Activated CD8-positive, alpha-beta memory T cell treated with anti-CD3 and anti-CD28 coated beads, Interleukin-2, amount 50 U/mL, for 1 hour (primary cell): ENCODE data around the gene NDUFB10.
"Not testable (repeated sequence)": the region's sequence is repeated elsewhere in the genome, so short reads cannot be mapped to it uniquely, and the experiment has no call there.

Experiments
- DNase-seq: peaks from one replicate; pipeline ENCODE4 v3.0.0-alpha.2; 2020; ENCODE audit errors: extremely low read depth

The NDUFB10 gene

GRCh38 chr16:1959269-1960039 is at the start of gene NDUFB10:
TSS of gene NDUFB10 (plus strand) at chr16:1959538. CDS start at chr16:1959625, 87 bp downstream.
- peak; percentile 50 for DNase-seq

DNA sequence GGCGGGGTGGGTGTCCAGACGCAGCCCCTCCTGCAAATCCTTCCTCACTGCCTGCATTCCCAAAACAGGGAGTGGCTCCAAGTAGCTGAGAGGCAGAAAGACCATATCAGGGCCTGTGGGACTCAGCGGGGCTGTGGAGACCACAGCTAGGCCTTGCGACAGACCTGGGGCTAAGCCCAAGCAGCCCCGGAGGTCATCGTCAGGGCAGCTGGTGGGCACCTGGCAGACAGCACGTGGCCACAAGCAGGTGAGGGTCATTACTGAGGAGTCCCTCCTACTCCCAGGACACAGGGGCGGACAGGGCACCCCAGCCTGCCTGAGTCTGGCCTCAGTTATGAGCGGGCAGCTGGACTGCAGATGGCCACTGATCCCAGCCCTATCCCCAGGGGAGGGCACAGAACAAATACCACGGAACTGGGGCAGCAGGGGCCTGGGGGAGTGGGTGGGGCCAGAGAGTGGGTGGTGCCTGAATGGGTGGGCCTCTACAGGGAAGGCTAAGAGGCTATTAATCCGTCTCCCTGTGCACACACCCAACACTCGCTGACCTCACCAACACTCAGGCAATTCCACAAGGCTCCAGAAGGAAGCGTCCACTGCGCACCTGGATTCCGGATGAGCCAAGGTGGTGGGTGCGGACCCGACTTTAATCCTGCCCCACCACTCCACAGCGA is 49.6 kb upstream of the NDUFB10 start:
- DNase-seq = no peak

- no peak for DNase-seq
These were observed 47.7 kb upstream of the NDUFB10 start for GRCh38 chr16:1911467-1912214.

- no peak for DNase-seq
These were observed 47.2 kb upstream of the NDUFB10 start for GRCh38 chr16:1912215-1912543.

GRCh38 chr16:1913327-1914083 is 45.8 kb upstream of the NDUFB10 start:
- no peak for DNase-seq

DNA sequence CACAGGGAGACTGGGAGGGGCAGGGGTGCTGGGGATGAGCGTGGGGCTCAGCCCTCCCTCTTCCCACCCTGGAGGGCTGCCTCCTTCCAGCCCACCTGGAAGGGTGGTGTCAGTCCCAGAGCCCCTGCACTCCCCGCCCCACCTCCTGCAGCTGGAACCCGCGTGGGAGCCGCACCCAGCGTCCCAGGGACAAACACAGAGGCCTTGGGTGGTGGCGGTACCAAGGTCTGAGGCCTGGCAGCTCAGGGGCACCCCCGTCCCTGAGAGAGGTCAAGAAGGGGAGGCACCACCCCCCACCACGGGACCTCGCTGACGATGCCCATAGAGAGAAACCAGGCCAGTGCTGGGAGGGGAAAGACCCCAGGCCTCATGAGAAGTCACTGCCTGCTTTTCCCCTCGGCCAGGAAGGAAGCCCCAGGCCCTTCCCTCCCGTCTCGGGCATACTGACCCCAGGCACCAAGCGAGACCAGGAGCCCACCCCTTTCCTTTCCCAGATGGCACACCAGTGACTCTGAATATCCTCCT is 45.2 kb upstream of the NDUFB10 start:
- DNase-seq = no peak

DNA sequence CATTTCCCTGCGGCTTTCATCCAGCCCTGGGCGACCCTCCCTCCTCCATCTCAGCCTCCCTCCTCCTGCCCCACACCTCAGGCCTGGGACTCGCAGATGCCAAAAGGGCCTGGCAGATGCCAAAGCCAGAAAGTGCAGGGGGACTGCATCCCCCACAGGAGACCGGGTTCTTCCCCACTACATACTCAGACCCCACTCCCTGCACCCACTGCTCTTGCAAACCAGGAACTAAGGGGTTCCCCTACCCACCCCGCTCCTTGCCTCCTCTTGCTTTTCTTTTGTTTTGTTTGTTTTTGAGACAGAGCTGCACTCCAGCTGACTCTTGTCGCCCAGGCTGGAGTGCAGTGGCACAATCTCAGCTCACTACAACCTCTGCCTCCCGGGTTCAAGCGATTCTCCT is 44.4 kb upstream of the NDUFB10 start:
- no peak for DNase-seq

DNA sequence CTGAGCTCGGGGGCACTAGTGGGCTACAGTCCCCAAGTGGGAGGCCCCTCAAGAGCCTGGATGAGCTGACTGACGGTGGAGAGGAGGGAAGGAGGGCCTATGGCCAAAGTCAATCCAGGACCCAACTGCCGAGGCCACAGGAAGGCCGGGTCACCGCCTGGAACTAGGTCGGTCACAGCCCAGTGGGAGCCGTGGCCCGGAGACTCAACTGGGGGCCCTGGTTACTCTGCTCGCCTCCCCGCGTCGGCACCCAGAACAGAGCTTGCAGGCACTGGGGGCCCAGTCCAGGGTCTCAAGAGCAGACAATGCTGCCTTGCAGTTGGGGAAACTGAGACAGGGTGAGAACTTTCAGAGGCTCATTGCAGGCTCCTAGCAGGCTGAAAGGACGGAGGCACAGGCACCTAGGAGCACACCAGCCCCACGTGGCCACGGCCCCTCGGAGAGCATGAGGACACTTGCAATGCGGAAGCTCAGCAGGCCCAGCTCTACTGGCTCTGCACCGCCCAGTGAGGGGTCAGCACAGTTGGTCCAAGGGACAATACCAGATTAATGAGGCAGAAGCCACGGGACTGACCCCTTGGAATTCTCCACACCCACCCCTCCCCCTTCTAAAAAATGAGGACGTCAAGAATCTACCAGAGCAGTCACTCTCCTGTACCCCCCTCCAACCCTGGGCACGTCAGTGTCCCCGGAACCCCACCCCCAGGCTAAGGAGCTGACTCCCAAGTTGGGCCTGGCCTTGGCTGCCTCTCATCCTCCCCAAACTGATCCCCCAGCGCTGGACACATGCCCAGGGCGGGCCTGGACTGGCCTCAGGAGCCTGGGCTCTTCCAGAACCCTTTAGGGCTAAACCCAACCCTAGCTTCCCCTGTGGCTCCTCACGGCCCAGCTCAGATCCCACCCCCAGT is 43.4 kb upstream of the NDUFB10 start:
- DNase-seq = no peak

DNA sequence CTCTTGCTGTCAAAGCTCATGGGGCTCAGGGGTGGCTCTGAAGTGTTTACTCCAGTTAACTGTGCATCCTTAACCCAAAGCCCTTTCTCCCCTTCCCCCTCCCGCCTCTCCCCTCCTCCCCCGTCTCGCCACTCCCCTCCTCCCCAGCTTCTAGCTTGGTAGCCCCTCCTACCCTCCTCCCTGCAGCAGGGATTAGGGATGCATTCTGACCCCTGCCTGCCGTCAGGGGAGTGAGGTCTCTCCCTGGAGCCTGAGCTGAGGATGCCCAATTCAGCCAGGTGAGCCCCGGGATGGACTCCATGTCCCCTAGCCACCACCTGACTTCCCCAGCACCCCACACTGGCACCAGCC is 42.7 kb upstream of the NDUFB10 start:
- no peak for DNase-seq

GRCh38 chr16:1917056-1917664 is 42.2 kb upstream of the NDUFB10 start:
- no peak for DNase-seq

DNA sequence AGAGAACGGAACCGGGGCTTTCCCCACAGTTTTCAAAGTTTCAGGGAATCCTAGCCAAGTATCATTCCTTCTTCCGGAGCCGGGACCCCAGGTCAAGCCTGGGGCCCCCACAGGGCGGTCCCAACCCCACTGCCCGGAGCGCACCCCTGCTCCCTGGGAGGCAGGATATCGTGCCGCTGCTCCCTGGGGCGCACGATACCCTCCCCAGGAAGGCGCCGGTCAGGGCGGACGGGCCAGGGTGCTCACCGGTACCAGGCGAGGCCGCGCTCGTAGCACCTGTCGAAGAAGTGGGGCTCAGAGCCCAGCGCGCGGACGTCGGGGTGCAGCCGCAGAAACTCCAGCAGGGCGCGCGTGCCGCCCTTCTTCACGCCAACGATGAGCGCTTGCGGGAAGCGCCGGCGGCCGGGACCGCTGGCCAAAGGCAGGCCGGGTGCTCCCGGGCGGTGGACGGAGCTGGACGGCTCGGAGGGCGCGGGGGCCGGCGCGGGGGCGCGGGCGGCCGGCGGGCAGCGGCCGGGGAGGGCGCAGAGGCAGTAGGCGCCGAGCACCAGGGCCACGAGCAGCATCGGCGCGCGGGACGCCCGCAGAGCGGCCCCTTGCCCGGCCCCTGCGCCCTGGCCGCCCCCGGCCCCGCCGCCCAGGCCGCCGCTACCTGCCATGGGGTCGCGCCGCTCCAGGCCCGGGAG is 41.5 kb upstream of the NDUFB10 start:
- DNase-seq = no peak

DNA sequence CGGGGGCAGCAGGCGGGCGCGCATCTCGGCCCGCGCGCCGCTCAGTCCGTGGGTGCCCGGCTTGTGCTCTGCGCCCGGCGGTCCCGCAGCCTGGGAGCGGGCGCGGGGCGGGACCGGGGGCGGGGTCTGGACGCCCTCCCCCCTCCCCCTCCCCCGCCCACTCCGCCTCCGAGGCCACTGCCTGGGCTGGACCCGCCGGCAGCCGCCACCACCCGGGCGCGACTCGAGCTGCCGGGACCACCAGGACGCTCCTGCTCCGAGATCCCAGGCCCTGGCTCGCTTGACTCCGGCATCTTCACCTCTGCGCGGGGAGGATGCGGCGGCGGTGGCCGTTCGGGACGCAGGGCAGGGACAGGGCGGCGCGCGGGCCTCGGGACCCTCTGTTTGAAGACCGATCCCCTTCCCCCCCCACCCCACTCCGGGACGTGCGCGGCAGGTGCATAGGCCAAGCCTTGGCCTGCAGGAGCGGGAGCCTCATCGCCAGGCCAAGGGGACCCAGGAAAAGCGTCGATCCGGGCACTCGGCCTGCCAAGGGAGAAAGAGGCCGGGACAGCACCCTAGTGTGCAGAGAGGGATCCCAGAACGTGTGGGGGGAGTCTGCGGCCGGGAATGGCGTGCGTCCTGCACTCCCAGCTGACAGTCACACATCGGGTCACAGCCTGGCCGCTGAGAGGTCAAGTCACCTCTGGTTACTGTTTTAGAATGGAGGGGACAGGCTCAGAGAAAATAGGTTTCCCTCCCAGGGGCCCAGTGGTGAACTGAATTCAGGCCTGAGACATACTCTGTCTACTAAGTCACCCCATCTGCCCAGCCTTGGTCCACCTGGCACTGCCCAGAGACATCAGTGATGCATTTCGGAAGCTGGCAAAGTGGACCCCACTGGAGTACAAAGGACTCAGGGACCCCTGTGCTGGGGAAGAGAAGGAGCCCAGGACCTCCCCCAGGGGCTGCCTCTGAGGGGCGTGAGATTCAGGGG is 40.7 kb upstream of the NDUFB10 start, which contains the start of gene HS3ST6:
Gene HS3ST6, minus strand, starts transcription at position 65 of the 976 bp plus-strand sequence. CDS start 92 bp downstream, outside the sequence.
- no peak for DNase-seq

GRCh38 chr16:1919327-1919998 is 39.9 kb upstream of the NDUFB10 start:
- DNase-seq = no peak

GRCh38 chr16:1920122-1920521 is 39.2 kb upstream of the NDUFB10 start:
- not testable (repeated sequence) for DNase-seq

DNA sequence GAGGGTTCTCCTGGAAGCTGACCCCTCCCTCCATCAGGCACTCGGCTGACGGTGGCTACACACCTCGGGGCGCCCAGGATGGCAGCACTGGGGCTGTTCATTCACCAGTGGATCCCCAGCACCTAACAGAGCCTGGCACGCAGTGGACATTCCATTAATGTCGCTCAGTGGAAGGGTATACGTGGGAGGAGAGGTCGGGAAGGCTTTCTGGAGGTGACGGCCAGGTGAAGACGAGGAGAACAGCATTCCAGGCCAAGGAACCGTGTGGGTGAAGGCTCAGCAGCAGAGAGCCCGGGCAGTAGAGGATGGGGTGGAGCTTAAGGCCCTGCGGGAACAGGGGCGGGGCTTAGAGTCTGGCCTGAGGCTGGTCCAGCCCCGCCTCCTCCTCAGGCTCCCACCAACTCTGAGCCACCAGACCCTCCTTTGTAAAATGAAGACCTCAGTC is 38.6 kb upstream of the NDUFB10 start:
- no peak for DNase-seq

DNA sequence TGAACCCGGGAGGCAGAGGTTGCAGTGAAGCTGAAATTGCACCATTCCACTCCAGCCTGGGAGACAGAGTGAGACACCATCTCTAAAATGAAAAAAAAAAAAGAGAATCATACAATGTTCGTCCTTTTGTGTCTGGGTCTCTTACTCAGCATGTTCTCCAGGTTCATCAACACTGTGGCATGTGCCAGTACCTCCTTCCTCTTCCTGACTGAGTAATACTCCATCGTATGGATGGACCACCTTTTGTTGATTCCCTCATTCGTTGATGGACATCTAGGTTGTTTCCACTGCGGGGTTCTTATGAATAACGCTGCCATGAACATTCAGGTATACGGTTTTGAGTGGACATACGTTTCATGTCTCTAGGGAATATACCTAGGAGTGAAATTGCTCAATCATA is 37.0 kb upstream of the NDUFB10 start:
- no peak for DNase-seq

DNA sequence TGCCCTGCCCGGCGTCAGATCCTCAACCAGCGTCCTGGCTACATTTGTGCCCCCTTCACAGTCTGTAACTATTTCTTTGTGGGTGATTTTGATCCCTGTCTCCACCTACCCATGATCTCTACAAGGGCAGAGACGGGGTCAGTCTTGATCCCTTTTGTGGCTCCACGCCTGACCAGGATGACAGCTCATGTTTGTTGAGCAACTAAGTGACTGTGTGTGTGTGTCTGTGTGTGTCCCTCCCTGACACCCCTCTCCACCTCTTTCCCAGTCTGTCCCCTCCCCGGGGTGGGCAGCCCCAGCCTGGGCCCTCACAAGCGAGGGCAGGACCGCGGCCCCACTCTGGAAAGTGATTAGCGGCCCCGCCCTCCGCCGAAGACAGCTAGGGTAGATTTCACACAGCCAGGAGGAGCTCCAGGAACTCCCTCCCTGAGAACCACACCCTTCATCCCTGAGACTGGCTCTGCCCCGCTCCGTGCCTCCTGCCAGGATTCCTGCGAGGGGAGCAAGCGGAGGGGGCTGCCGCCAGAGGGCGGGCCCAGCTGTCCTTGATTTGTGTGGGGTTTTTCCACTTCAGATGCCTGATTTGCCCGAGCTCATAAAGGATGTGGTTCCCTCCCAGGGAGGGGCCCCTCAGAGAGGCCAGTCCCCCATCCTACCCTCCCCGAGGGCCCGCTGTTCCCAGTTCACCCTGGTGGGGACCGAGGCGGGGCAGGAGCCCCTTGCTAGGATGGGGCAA is 35.9 kb upstream of the NDUFB10 start:
- DNase-seq = no peak
